GM12892 (cell line): ENCODE results near the gene DDA1.

Source experiments
- DNase-seq: peaks from one replicate; pipeline ENCODE4 v3.0.0; 2011; ENCODE audit not compliant: insufficient read length
- FAIRE-seq: peaks from 2 replicates; lab custom pipeline; 2011; peaks lifted over from hg19 to GRCh38; lab: Jason Lieb, UNC
- POLR2A ChIP-seq: IDR thresholded peaks from 2 replicates; pipeline ENCODE4 v1.6.1; 2011; ENCODE audit warnings: low read depth, low read length, control low read depth
- POLR2AphosphoS5 ChIP-seq: IDR thresholded peaks from 2 replicates; pipeline ENCODE4 v1.6.1; 2011; ENCODE audit warnings: low read depth, low read length, control low read depth
- TAF1 ChIP-seq: IDR thresholded peaks from 2 replicates; pipeline ENCODE4 v1.6.1; 2011; ENCODE audit warnings: low read depth, mild to moderate bottlenecking, control low read depth, low read length, borderline replicate concordance

The DDA1 gene

GRCh38 chr19:17275441-17276175, 33.8 kb upstream of the DDA1 start:
- no peak for DNase-seq
- no peak for FAIRE-seq
- TF ChIP-seq POLR2A (no peak), POLR2AphosphoS5 (no peak), TAF1 (no peak)

GRCh38 chr19:17279436-17279835, 29.9 kb upstream of the DDA1 start:
- FAIRE-seq (no peak), DNase-seq (no peak)
- TF ChIP-seq POLR2A (no peak), TAF1 (no peak), POLR2AphosphoS5 (no peak)

GRCh38 chr19:17281391-17282304, 27.7 kb upstream of the DDA1 start, which contains the start of gene ANKLE1:
TSS of gene ANKLE1 (plus strand) at chr19:17281901. CDS start at chr19:17281921, 20 bp downstream.
- TF ChIP-seq POLR2AphosphoS5: no peak
- TF ChIP-seq POLR2A: peak; percentile 51; the same call in 1 of the 2 replicates
- no peak for TF ChIP-seq TAF1
- DNase-seq: peak; percentile 80
- FAIRE-seq: peak; percentile 94

GRCh38 chr19:17282488-17283125, 26.8 kb upstream of the DDA1 start:
- peak; percentile 93 for DNase-seq
- peak; percentile 97 for FAIRE-seq
- TF ChIP-seq POLR2A (peak; percentile 28; the same call in 1 of the 2 replicates), POLR2AphosphoS5 (no peak), TAF1 (no peak)

GRCh38 chr19:17283504-17283996, 25.8 kb upstream of the DDA1 start:
- TF ChIP-seq POLR2A (no peak), POLR2AphosphoS5 (no peak), TAF1 (no peak)
- FAIRE-seq (no peak), DNase-seq (no peak)

- TF ChIP-seq TAF1: no peak
- no peak for TF ChIP-seq POLR2A
- no peak for TF ChIP-seq POLR2AphosphoS5
- DNase-seq (no peak), FAIRE-seq (no peak)
These were observed 23.8 kb upstream of the DDA1 start for GRCh38 chr19:17285415-17286135.

GRCh38 chr19:17286263-17286662, 23.1 kb upstream of the DDA1 start:
- no peak for DNase-seq
- TF ChIP-seq TAF1: no peak
- TF ChIP-seq POLR2A: no peak
- no peak for TF ChIP-seq POLR2AphosphoS5
- FAIRE-seq: no peak

GRCh38 chr19:17286752-17287151, 22.6 kb upstream of the DDA1 start:
- FAIRE-seq: no peak
- DNase-seq: no peak
- TF ChIP-seq TAF1 (no peak), POLR2AphosphoS5 (no peak), POLR2A (no peak)

GRCh38 chr19:17289489-17289888, 19.9 kb upstream of the DDA1 start:
- DNase-seq (peak; percentile 88), FAIRE-seq (peak; percentile 79)
- TF ChIP-seq POLR2A: no peak
- no peak for TF ChIP-seq POLR2AphosphoS5

- no peak for TF ChIP-seq TAF1
- peak; percentile 64; the same call in 1 of the 2 replicates for TF ChIP-seq POLR2A
- TF ChIP-seq POLR2AphosphoS5: 0 out of 2 replicates have a peak, but pooled peaks have one; percentile 19
- FAIRE-seq (peak; percentile 97), DNase-seq (peak; percentile 98)
These were observed 16.9 kb upstream of the DDA1 start for GRCh38 chr19:17292301-17293074.
